HG03575 (cell line): ENCODE data around the gene SLC47A2.
"Not testable (repeated sequence)": the region's sequence is repeated elsewhere in the genome, so short reads cannot be mapped to it uniquely, and the experiment has no call there.

Source experiments
- ATAC-seq: cut with Tn5 transposase; IDR thresholded peaks from one replicate; pipeline ENCODE4 v1.9.1; 2021; ENCODE audit not compliant: unreplicated experiment, insufficient number of reproducible peaks, low FRiP score; ENCODE audit errors: extremely low read depth

SLC47A2 gene

DNA sequence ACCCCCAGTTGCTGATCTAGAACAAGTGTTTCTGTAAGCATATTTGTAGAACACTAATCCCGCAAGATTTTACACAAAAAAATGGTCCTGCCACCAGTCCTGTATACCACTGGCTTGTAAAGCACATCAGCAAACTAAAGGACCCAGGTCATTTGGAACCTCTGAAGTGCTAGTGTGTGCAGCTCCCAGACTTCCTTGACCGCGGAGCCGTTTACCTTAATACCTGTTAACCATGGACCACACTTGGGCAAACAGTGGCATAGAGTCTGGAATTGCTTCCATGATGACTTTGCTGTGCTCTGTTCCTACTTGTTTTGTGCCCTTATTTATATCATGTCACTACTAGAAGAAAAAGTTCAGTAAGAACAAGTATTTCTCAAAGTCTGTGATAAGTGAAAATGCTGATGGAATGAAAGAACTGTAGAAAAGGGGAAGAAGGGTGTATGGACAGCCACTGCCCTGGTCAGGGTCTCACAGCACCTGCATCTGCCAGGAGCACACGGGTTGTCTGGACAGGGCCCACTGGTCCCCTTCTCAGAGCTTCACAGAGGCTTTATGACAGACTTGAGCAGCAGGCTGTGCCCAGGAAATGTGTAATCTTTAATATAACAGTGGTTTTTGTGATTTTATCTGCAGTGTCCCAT lies 38.5 kb downstream of the SLC47A2 start:
- no peak for ATAC-seq

DNA sequence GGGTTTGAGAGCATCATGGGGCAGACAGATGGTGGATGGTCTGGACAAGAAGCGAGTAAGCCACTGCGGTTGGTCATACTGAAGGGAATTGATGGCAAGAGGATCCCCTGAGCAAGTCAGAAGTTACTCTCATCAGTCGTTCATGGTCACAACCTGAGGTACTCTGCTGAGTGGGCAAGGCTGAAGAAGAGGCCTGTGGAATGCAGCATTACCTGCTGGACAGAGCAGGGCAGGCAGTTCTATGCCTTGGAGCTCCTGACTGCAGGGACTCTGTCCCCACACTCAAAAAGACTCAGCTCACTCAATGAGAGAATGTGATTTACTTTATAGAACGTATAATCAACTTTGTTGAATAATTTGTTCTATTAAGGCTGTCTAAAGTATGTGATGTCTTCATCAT lies 39.5 kb downstream of the SLC47A2 start:
- ATAC-seq: no peak

DNA sequence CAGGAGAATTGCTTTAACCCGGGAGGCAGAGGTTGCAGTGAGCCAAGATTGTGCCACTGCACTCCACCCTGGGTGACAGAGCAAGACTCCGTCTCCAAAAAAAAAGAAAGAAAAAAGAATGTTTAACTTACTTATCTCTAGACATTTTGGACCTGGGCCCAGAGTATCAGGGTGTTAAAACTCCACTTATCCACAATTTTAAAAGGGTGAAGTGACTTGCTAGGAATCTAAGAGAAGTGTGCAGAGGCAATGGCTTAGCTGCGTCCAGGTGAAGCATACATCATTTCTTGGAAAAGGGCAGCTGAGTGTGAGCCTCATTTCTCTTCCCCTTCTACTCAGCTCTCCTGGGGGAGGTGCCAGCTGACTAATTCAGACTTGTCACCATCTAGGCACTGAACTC lies 42.8 kb downstream of the SLC47A2 start:
- ATAC-seq: no peak

DNA sequence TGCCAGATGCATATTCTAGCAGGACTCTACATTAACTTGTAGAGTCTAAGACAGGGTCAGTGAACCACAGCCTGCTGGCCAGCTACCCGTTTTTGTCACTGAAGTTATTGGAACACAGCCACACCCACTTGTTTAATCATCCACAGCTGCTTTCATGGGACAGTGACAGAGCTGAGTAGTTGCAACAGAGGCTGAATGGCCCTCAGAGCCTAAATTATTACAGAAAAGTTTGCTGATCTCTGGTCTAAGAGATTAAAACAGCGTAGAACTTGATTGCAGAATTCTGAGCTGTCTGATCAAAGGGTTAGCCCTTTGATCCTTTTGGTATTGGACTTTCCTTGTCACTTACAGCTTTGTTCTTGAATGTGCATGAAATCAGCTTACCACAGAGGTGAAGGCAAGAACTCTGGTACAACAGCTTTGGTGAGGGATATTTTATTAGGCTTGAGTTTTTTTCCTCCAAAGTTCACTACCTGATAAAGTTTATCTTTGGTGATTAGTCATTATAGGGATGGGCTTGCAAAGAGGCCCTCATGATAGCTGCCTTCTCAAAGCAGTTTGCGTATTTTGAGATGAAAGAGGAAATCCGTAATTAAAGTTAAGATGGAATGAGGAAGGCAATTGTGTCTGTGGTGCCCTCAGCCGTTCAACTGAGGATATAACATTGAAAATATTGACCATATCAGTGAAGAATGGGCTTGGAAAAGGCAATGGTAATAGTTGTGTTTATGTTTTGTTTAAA lies 44.2 kb downstream of the SLC47A2 start:
- no peak for ATAC-seq

DNA sequence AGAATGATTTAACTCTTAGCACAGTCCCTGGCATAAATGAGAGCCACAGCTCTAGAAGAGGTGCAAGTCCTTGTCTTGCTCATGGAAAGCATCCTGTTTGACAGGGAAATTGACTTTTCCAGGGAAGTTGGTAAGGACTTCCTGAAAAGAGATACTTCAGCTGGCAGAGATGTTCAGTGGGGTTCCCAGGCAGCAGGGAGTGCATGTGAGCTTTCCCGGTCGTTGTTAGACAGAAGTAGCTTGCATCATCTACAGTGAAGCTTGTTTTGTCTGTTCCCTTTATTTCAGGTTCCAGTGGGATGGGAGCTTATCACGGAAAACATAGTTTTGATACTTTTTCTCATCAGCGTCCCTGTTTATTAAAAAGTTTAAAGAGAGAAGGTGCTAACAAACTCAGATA lies 45.0 kb downstream of the SLC47A2 start:
- no peak for ATAC-seq

DNA sequence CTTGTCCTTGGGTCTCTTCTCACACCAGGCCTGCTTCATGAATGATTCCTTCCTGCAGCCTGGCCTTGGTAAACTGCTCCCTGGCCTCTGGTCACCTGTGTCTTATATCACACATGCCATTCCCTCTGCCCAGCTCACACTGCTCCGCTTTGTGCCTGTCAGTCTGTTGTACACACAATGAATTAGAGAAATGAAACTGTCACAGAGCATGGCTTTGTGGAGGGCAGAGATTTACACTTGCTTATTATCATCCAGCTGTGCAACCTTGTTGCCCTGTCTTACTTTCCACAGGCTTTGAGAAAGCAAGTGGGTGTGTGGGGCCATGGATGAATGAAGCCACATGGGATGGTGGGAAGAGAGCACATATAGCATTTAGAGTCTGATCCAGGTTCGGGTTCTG lies 45.5 kb downstream of the SLC47A2 start:
- ATAC-seq: no peak

DNA sequence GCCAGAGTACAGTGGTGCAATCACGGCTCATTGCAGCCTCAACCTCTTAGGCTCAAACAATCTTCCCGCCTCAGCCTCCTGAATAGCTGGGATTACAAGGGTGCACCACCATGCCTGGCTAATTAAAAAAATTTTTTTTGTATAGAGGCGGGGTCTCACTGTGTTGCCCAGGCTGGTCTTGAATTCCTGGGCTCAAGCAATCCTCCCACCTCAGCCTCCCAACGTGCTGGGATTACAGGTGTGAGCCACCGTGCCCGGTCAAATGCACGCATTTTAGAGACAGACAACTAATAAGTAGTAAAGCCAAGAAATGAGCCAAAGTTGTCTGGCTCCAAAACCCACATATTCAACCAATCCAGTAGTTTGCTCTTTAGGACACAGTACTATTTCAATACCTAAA lies 46.7 kb downstream of the SLC47A2 start:
- ATAC-seq: not testable (repeated sequence)

DNA sequence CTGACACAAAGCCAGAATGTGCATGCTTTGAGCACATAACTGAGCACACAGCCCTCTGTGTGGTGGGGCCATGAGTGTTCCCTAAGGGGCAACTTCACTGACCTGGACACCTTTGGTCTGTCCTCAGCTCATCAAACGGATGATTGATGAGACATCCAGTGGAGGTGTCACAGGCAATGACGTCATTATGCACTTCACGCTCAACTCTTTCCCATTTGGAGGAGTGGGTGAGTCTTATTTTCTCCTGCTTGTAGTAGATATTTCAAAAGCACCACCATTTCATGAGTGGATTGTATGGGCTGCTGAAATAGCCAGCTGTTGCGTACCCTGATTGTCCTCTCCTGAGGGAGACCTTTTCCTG lies 51.6 kb downstream of the SLC47A2 start:
- ATAC-seq: no peak

DNA sequence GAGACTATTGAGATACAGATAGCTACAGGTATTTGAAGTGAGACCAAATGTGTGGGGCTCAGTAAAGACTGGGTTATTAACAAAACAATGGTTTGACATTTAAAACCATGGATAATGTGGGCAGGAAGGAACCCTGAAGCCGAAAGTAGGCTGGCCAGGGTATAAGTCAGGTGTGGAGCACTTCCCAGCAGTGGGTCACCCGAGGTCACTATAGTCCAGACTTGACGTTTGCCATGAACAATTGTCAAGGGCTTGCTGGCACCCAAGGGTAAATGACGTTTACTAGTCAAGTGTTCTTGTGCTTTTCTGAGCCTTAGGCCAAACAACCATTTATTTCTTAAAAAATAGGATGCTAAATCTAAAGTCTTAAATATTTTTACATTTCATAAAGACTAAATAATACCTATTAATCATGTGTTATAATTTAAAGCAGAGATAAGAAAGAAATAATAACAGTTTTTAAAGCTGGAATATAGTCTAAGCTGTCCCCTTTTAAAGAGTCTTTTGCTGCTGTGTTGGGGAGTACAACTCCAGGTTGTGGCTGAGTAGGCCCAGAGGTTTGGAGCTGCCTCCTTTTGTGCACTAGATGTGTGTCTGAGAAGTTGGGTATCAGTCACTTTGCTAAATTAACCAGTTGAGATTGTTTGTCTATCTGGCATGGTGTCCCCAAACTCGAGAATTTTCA lies 52.1 kb downstream of the SLC47A2 start:
- no peak for ATAC-seq

DNA sequence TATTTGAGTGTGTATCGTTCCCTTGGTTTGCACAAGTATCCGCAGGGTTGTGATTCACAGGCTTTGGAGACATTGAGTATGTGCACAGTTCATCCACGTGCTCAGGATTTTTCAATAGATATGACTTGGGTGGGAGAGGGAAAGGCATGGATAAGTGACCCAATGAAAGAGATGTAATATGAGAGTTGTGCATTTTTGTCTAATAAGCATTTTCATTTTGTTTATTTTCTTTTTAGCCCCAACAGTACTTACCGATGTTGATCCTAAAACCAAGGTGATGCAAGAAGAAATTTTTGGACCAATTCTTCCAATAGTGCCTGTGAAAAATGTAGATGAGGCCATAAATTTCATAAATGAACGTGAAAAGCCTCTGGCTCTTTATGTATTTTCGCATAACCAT lies 53.3 kb downstream of the SLC47A2 start:
- no peak for ATAC-seq

DNA sequence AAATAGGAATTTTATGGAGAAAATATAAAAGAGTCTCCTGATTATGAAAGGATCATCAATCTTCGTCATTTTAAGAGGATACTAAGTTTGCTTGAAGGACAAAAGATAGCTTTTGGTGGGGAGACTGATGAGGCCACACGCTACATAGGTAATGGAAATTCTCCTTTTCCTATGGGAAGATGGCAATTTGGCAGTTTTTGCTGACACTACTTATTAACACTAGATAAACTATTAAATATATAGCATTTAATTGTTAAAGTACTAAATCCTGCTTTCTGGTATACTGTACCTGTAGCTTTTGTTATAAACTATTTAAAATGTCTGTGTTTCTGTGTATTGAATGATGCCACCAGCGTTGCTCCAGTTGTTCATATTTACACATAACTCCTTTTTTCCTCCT lies 55.3 kb downstream of the SLC47A2 start:
- ATAC-seq: no peak

DNA sequence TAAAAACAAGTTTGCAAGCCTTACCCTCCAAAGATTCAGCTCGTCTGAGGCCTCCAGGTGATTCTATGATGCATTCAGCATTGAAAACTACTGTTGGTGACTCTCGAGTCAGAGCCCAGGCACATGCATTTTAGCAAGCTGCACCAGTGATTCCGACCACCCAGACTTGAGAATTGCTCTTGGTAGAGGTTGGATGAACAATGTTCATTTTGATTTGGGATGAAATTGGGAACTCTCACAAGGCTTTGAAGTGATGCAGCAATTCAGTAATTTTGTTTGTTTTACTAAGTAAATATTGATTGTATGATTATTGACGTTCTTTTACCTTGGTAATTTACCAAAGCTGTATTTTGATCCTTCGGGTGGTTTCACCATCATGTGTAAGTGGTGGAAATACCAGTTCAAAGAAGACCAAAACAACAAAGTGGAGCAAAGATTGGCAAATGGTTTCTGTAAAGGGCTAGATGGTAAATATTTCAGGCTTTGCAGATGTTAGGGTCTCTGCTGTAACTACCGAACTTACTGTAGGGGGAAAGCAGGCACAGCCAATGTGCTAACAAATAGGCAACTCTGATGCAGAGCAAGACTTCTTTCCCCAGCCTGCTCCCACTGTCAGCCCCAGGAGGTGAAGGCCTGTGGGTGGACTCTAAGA lies 56.0 kb downstream of the SLC47A2 start:
- ATAC-seq: no peak

DNA sequence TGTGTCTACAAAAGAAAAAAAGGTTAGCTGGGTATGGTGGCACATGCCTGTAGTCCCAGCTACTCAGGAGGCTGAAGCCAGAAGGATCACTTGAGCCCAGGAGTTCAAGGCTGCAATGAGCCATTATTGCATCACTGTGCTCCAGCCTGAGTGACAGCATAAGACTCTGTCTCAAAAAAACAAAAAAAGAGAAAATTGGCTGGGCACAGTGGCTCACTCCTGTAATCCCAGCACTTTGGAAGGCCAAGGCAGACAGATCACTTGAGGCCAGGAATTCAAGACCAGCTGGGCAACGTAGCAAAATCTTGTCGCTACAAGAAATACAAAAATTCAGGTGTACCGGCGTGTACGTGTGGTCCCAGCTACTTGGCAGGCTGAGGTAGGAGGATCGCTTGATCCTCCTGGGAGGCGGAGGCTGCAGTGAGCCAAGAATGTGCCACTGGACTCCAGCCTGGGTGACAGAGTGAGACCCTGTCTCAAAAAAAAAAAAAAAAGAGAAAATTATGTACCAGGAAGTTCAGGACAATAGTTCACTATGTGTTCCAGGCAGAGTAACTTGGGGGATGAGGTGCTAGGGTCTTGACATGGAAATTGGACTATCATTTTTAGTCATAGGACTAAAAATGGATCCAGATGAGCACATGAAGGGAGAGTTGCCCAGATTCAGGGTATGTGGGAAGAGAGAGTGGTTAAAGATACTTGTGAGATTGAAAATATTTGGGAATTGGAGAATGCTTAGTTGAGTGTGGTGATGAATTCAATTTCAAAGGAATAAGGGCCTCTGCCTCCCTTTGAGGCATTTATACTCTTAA lies 56.8 kb downstream of the SLC47A2 start:
- no peak for ATAC-seq

DNA sequence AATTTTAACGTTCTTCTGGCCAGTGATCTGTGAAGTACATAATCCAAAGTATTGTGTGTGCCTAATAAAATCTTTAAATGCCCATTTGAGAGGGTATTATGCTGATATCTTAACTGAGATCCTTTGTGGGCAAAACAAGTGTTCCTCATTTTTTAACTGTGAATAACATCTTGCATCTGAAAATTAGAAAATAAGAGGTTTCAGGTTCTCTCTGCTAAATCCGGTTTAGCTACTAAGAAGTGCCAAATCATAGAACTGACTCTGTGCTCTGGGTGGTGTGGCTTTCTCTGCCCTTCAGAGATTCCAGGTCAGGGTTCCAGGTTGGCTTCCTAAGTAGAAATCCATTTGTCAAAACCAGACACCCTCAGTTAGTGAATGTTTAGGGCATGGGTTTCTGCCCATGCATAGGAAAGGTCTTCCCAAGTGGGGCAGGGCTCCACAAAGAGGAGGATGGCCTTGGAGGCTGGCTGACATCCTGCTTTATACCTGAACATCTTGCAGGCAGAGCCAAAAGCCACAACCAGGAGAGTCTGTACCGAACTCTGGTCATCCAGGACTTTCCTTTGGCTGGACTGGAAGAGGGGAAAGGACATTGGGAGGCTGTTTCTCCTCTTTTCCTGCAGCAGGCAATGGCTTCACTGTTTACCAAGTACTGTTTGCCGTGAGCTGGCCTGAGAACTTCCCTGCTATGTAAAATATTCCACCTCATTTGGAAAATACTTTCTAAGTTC lies 59.4 kb downstream of the SLC47A2 start:
- no peak for ATAC-seq

DNA sequence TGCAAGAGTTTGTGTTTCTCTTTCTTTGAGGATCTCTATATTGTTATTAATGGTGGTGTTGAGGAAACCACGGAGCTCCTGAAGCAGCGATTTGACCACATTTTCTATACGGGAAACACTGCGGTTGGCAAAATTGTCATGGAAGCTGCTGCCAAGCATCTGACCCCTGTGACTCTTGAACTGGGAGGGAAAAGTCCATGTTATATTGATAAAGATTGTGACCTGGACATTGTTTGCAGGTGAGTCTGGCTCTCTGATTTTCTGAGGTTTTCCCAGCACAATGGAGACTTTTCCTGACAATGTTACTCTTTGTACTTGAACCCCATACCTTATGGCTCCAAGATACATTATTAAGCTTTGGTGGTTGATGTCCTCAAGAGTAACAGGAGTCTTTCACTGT lies 60.0 kb downstream of the SLC47A2 start:
- no peak for ATAC-seq

DNA sequence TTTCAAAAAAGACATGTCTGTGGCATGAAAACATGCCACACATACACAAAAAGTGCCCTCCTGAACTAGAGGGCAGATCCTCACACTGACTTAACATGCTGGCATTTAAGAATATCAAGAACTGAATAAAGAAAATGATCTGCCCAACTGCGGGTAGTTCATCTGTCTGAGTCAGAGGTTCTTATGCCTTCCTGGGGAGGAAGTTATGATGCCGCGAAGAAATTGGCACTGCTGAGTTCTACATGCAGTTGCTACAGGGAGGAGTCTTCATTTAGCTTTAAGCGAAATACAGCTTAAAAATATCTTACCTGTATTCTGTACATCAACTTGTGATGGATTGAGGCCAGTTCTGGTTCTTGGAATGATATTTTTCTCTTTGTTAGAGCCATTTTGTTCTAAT lies 61.5 kb downstream of the SLC47A2 start:
- no peak for ATAC-seq

DNA sequence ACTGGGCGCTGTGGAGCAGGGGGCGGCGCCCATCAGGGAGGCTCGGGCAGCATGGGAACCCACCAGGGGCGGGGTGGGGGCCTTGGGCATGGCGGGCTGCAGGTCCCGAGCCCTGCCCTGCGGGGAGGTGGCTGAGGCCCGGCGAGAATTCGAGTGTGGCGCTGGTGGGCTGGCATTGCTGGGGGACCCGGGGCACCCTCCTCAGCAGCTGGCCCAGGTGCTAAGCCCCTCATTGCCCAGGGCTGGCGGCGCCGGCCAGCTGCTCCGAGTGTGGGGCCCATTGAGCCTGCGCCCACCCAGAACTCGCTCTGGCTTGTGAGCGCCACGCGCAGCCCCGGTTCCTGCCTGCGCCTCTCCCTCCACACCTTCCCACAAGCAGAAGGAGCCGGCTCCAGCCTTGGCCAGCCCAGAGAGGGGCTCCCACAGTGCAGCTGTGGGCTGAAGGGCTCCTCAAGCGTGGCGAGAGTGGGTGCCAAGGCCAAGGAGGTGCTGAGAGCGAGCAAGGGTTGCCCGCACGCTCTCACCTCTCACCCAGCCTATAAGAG lies 62.0 kb downstream of the SLC47A2 start:
- ATAC-seq: no peak

DNA sequence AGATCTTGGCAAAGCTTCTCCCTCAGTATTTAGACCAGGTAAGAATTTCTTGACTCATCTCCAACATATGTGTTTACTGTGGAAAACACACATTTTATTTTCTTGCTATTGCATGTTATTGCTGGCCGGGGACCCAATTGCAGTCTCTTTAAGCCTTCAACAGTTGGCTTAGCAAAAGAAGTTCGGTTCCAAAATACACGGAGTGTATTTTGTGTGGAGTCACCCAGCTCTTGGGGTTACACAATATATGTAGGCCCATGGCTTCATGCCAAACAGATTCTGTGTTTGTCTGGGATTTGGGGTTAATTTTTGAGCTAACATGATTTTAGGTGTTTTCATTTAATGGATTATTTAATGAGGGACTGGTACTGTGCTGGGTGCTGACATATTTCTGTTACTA lies 63.8 kb downstream of the SLC47A2 start:
- ATAC-seq: no peak
